Glutamatergic neuron (in vitro differentiated cells): ENCODE measurements around the gene RBSN. TPM values are rescaled to one million over a fixed set of nuclear protein-coding genes. Genes with fewer than 3 reads are reported as not detected.

ENCODE experiments used
- DNase-seq: peaks from one replicate; pipeline ENCODE4 v3.0.0; 2022
- H3K27ac Mint-ChIP-seq: one replicate; pipeline ENCODE4 v1.8.0; 2020; ENCODE audit warnings: mild to moderate bottlenecking, mixed read lengths, inconsistent platforms; ENCODE audit not compliant: unreplicated experiment
- H3K27me3 Mint-ChIP-seq: one replicate; pipeline ENCODE4 v1.8.0; 2020; ENCODE audit warnings: mild to moderate bottlenecking, moderate library complexity, mixed read lengths, inconsistent platforms; ENCODE audit not compliant: unreplicated experiment
- H3K36me3 Mint-ChIP-seq: one replicate; pipeline ENCODE4 v1.8.0; 2020; ENCODE audit warnings: mild to moderate bottlenecking, mixed read lengths, inconsistent platforms; ENCODE audit not compliant: unreplicated experiment
- H3K4me1 Mint-ChIP-seq: one replicate; pipeline ENCODE4 v1.8.0; 2020; ENCODE audit warnings: mild to moderate bottlenecking, low read depth, mixed read lengths, inconsistent platforms; ENCODE audit not compliant: unreplicated experiment
- H3K4me3 Mint-ChIP-seq: one replicate; pipeline ENCODE4 v1.8.0; 2020; ENCODE audit warnings: mild to moderate bottlenecking, mixed read lengths, inconsistent platforms; ENCODE audit not compliant: unreplicated experiment
- H3K9me3 Mint-ChIP-seq: one replicate; pipeline ENCODE4 v1.8.0; 2020; ENCODE audit warnings: mild to moderate bottlenecking, moderate library complexity, mixed read lengths, inconsistent platforms; ENCODE audit not compliant: unreplicated experiment
- CTCF ChIP-seq: fragments of 200-600 bp; sonication (generic); IDR thresholded peaks from one replicate; pipeline ENCODE4 v1.5.0; 2021; ENCODE audit not compliant: partially characterized antibody, unreplicated experiment
- total RNA-seq: library from RNA; stranded (reverse); fragmentation: NEBNext Ultra II Directional; extraction: Animal tissue kit (Norgen Biotek cat#: 25700); gene quantifications from one replicate; pipeline ENCODE4 v1.2.1, GENCODE V29; 2021; ENCODE audit not compliant: unreplicated experiment

Gene RBSN
- total RNA-seq, 1 donor from 2014 or later: 29.4 TPM

- Mint-ChIP-seq H3K36me3 (no peaks in the 10 kb centered on the region), H3K27ac (no peak overlapping the region), H3K4me3 (no peak overlapping the region), H3K27me3 (no peaks in the 10 kb centered on the region), H3K4me1 (peaks cover 13% of the 10 kb centered on the region), H3K9me3 (peaks cover 3% of the 10 kb centered on the region)
- DNase-seq: no peak
- TF ChIP-seq CTCF: no peak
These were observed 14.9 kb upstream of the RBSN start for GRCh38 chr3:15113884-15114283.

GRCh38 chr3:15113471-15113870, 14.5 kb upstream of the RBSN start:
- H3K27ac Mint-ChIP-seq: no peak overlapping the region
- no peaks in the 10 kb centered on the region for H3K27me3 Mint-ChIP-seq
- DNase-seq: no peak
- H3K9me3 Mint-ChIP-seq: peaks cover 3% of the 10 kb centered on the region
- H3K36me3 Mint-ChIP-seq: no peaks in the 10 kb centered on the region
- no peak overlapping the region for H3K4me3 Mint-ChIP-seq
- H3K4me1 Mint-ChIP-seq: peaks cover 13% of the 10 kb centered on the region
- no peak for TF ChIP-seq CTCF

GRCh38 chr3:15112011-15112410, 13.1 kb upstream of the RBSN start:
- TF ChIP-seq CTCF: no peak
- peaks cover 2% of the 10 kb centered on the region for H3K9me3 Mint-ChIP-seq
- no peak overlapping the region for H3K27ac Mint-ChIP-seq
- H3K27me3 Mint-ChIP-seq: peaks cover 2% of the 10 kb centered on the region
- H3K36me3 Mint-ChIP-seq: no peaks in the 10 kb centered on the region
- peaks cover 13% of the 10 kb centered on the region for H3K4me1 Mint-ChIP-seq
- no peak overlapping the region for H3K4me3 Mint-ChIP-seq
- DNase-seq: no peak

GRCh38 chr3:15110206-15110605, 11.3 kb upstream of the RBSN start:
- Mint-ChIP-seq H3K4me1 (peaks cover 13% of the 10 kb centered on the region), H3K9me3 (peaks cover 2% of the 10 kb centered on the region)

GRCh38 chr3:15108869-15109268, 9.9 kb upstream of the RBSN start:
- peaks cover 3% of the 10 kb centered on the region for H3K27me3 Mint-ChIP-seq
- no peak overlapping the region for H3K4me3 Mint-ChIP-seq
- TF ChIP-seq CTCF: no peak
- no peak overlapping the region for H3K27ac Mint-ChIP-seq
- peaks cover 2% of the 10 kb centered on the region for H3K9me3 Mint-ChIP-seq
- no peaks in the 10 kb centered on the region for H3K36me3 Mint-ChIP-seq
- DNase-seq: no peak
- H3K4me1 Mint-ChIP-seq: peaks cover 12% of the 10 kb centered on the region

More at GRCh38 chr3:15110206-15110605, 11.3 kb upstream of the RBSN start:
- Mint-ChIP-seq H3K27ac (no peak overlapping the region), H3K4me3 (no peak overlapping the region), H3K27me3 (peaks cover 3% of the 10 kb centered on the region), H3K36me3 (no peaks in the 10 kb centered on the region)
- no peak for TF ChIP-seq CTCF
- DNase-seq: no peak
